HTR-8/SVneo (cell line): ENCODE data around the gene KRT20.
A peak's percentile ranks its signal among the peaks of the same experiment; 100 is the strongest.
"Not testable (repeated sequence)": the region's sequence is repeated elsewhere in the genome, so short reads cannot be mapped to it uniquely, and the experiment has no call there.

Experiments used
- DNase-seq: peaks from one replicate; pipeline ENCODE4 v3.0.0; 2011; ENCODE audit warnings: low spot score, mixed read lengths; ENCODE audit not compliant: insufficient read length
- FAIRE-seq: peaks from 2 replicates; lab custom pipeline; 2011; peaks lifted over from hg19 to GRCh38; lab: Jason Lieb, UNC

Gene KRT20

GRCh38 chr17:40884708-40885512, at the start of gene KRT20:
TSS of gene KRT20 (minus strand) at chr17:40885242. CDS start at chr17:40885185, 57 bp downstream.
- DNase-seq: no peak
- FAIRE-seq: no peak

- FAIRE-seq: no peak
Observed at GRCh38 chr17:40932608-40933007, 47.6 kb upstream of the KRT20 start.

GRCh38 chr17:40931311-40931710, 46.3 kb upstream of the KRT20 start:
- DNase-seq: no peak
- no peak for FAIRE-seq

More at GRCh38 chr17:40932608-40933007, 47.6 kb upstream of the KRT20 start:
- DNase-seq: no peak

- no peak for DNase-seq
- no peak for FAIRE-seq
Observed at GRCh38 chr17:40926341-40926740, 41.3 kb upstream of the KRT20 start.

GRCh38 chr17:40922239-40922638, 37.2 kb upstream of the KRT20 start:
- peak; percentile 92 for FAIRE-seq
- peak; percentile 67 for DNase-seq

GRCh38 chr17:40921026-40921425, 36.0 kb upstream of the KRT20 start:
- DNase-seq (no peak), FAIRE-seq (no peak)

GRCh38 chr17:40917116-40917515, 32.1 kb upstream of the KRT20 start:
- not testable (repeated sequence) for DNase-seq, FAIRE-seq

GRCh38 chr17:40916366-40916765, 31.3 kb upstream of the KRT20 start:
- no peak for FAIRE-seq
- DNase-seq: no peak

- DNase-seq (no peak), FAIRE-seq (no peak)
Observed at GRCh38 chr17:40915721-40916256, 30.7 kb upstream of the KRT20 start.

GRCh38 chr17:40915199-40915661, 30.2 kb upstream of the KRT20 start:
- FAIRE-seq: no peak

GRCh38 chr17:40914075-40914855, 29.2 kb upstream of the KRT20 start:
- no peak for FAIRE-seq
- DNase-seq: no peak

More at GRCh38 chr17:40915199-40915661, 30.2 kb upstream of the KRT20 start:
- peak; percentile 85 for DNase-seq

GRCh38 chr17:40912486-40913210, 27.6 kb upstream of the KRT20 start:
- FAIRE-seq (no peak), DNase-seq (no peak)

- no peak for FAIRE-seq
Observed at GRCh38 chr17:40910441-40910841, 25.4 kb upstream of the KRT20 start.

GRCh38 chr17:40909755-40910154, 24.7 kb upstream of the KRT20 start:
- DNase-seq (no peak), FAIRE-seq (no peak)

More at GRCh38 chr17:40910441-40910841, 25.4 kb upstream of the KRT20 start:
- no peak for DNase-seq

GRCh38 chr17:40909351-40909750, 24.3 kb upstream of the KRT20 start:
- peak; percentile 74 for FAIRE-seq
- DNase-seq: peak; percentile 93

- FAIRE-seq (no peak), DNase-seq (no peak)
Observed at GRCh38 chr17:40906613-40907012, 21.6 kb upstream of the KRT20 start.

- DNase-seq (no peak), FAIRE-seq (no peak)
Observed at GRCh38 chr17:40905370-40905769, 20.3 kb upstream of the KRT20 start.

- FAIRE-seq: peak; percentile 82
- DNase-seq: peak; percentile 54
Observed at GRCh38 chr17:40903129-40903847, 18.2 kb upstream of the KRT20 start.

GRCh38 chr17:40902498-40902897, 17.5 kb upstream of the KRT20 start:
- FAIRE-seq: no peak
- DNase-seq: no peak
